Panc1 (cell line): ENCODE results near the gene CTXN1. TPM values are rescaled to one million over a fixed set of nuclear protein-coding genes. Genes with fewer than 3 reads are reported as not detected.
A peak's percentile ranks its signal among the peaks of the same experiment; 100 is the strongest.

Experiments used
- ATAC-seq: fragments of 200-7000 bp; cut with Tn5 transposase; 2 replicates; pipeline ENCODE4 v1.9.1; 2020; ENCODE audit warnings: mild to moderate bottlenecking, moderate library complexity
- BruUV-seq: library from RNA; stranded (reverse); fragments of 400-500 nt; replicated peaks from 2 replicates; lab custom pipeline; 2021; lab: Mats Ljungman, UMichigan
- CTCF ChIA-PET: fragments of 300-600 bp; sonication (Branson Sonifier 250); formaldehyde crosslinking; loops from one replicate; lab custom pipeline; 2022; ENCODE audit warnings: antibody characterized with exemption; lab: Charles Lee
- POLR2A ChIA-PET: fragments of 300-600 bp; sonication (Branson Sonifier 250); formaldehyde crosslinking; loops from one replicate; lab custom pipeline; 2022; ENCODE audit warnings: antibody characterized with exemption; lab: Charles Lee
- DNase-seq: peaks from one replicate; pipeline ENCODE4 v3.0.0-alpha.2; 2010; ENCODE audit warnings: low read depth, low spot score
- H3K27ac ChIP-seq: 2 replicates; pipeline ENCODE4 v1.5.1; 2011; ENCODE audit warnings: mild to moderate bottlenecking, low read length, inconsistent platforms
- H3K27me3 ChIP-seq: fragments of 200-500 bp; sonication (Bioruptor generic); 2 replicates; pipeline ENCODE4 v1.6.0; 2014; ENCODE audit warnings: low read length, inconsistent platforms; ENCODE audit not compliant: control insufficient read depth, insufficient read depth
- H3K36me3 ChIP-seq: fragments of 200-500 bp; sonication (Bioruptor generic); 2 replicates; pipeline ENCODE4 v1.5.1; 2014; ENCODE audit warnings: inconsistent platforms, mild to moderate bottlenecking, low read length, moderate library complexity; ENCODE audit not compliant: control insufficient read depth, insufficient read depth
- H3K4me1 ChIP-seq: 2 replicates; pipeline ENCODE4 v1.5.1; 2011; ENCODE audit warnings: inconsistent platforms, mild to moderate bottlenecking, low read length, moderate library complexity; ENCODE audit not compliant: control insufficient read depth, insufficient read depth
- H3K4me3 ChIP-seq, 2 experiments: 2 replicates each; pipeline ENCODE4 v1.5.1; 2011 to 2012; ENCODE audit warnings: low read depth in 2 of 2, low read length in 2 of 2, mild to moderate bottlenecking in 2 of 2, inconsistent platforms in 1 of 2, moderate library complexity in 1 of 2
- H3K9me3 ChIP-seq: fragments of 200-500 bp; sonication (Bioruptor generic); 2 replicates; pipeline ENCODE4 v1.5.1; 2014; ENCODE audit warnings: low read depth, mild to moderate bottlenecking, inconsistent platforms, low read length, moderate library complexity; ENCODE audit not compliant: control insufficient read depth, insufficient read depth
- POLR2AphosphoS5 ChIP-seq: IDR thresholded peaks from 2 replicates; pipeline ENCODE4 v1.6.1; 2012; ENCODE audit warnings: mild to moderate bottlenecking, low read depth, low read length, moderate library complexity
- SIN3A ChIP-seq: IDR thresholded peaks from 2 replicates; pipeline ENCODE4 v1.6.1; 2012; ENCODE audit warnings: low read depth, mild to moderate bottlenecking, low read length, moderate library complexity, borderline replicate concordance; ENCODE audit not compliant: insufficient read depth
- TCF7L2 ChIP-seq: IDR thresholded peaks from 2 replicates; pipeline ENCODE4 v1.6.1; 2011; ENCODE audit warnings: mild to moderate bottlenecking, low read depth, low read length, inconsistent platforms
- in situ Hi-C: cut with HindIII; loops from 2 replicates; pipeline ENCODE4 v1.10.0; 2016; ENCODE audit warnings: low sequenced_read_pairs, low pct_unique_long_range_greater_than_20kb
- intact Hi-C: fragments of 100-400 bp; cut with micrococcal nuclease; formaldehyde crosslinking; loops from one replicate; pipeline ENCODE4 v1.10.0; 2022; ENCODE audit not compliant: unreplicated experiment
- total RNA-seq: library from RNA; stranded (reverse); gene quantifications from one replicate; pipeline ENCODE4 v1.2.1, GENCODE V29; 2021; ENCODE audit not compliant: unreplicated experiment
- TF ChIP-seq, protein P1 (sequence below): fragments of 450-650 bp; IDR thresholded peaks from 2 replicates; pipeline ENCODE4 v1.5.1; 2017; ENCODE audit warnings: mild to moderate bottlenecking
- TF ChIP-seq, protein P2 (sequence below), 2 experiments: IDR thresholded peaks; 2 replicates each; pipeline ENCODE4 v1.6.1; 2011 to 2012; ENCODE audit warnings: low read depth in 2 of 2, control low read depth in 1 of 2, low read length in 1 of 2, mild to moderate bottlenecking in 1 of 2, moderate library complexity in 1 of 2; ENCODE audit not compliant: insufficient read depth in 1 of 2

CTXN1 gene
- total RNA-seq, 1 experiment from 2014 or later = 89.4 TPM

- intact Hi-C loops (no loop called here), in situ Hi-C loops (no loop called here)
- peak overlapping the region in 1 of 2 experiments; percentile 65; a peak in 2 of 4 replicates for H3K4me3 ChIP-seq
- ChIA-PET POLR2A (no interaction called here), CTCF (interaction anchor here (2.0 kb wide), 1 partner anchor 53 kb away, joined by 6 read pairs; no protein-coding TSS in a partner anchor)
- no peaks in the 10 kb centered on the region; the same call in 1 of the 2 replicates for H3K36me3 ChIP-seq
- BruUV-seq = no TSS peak
- H3K4me1 ChIP-seq = peaks cover 27% of the 10 kb centered on the region
- no peaks in the 10 kb centered on the region for H3K9me3 ChIP-seq
- TF ChIP-seq SIN3A (no peak), TCF7L2 (no peak)
- TF ChIP-seq, protein P1, sequence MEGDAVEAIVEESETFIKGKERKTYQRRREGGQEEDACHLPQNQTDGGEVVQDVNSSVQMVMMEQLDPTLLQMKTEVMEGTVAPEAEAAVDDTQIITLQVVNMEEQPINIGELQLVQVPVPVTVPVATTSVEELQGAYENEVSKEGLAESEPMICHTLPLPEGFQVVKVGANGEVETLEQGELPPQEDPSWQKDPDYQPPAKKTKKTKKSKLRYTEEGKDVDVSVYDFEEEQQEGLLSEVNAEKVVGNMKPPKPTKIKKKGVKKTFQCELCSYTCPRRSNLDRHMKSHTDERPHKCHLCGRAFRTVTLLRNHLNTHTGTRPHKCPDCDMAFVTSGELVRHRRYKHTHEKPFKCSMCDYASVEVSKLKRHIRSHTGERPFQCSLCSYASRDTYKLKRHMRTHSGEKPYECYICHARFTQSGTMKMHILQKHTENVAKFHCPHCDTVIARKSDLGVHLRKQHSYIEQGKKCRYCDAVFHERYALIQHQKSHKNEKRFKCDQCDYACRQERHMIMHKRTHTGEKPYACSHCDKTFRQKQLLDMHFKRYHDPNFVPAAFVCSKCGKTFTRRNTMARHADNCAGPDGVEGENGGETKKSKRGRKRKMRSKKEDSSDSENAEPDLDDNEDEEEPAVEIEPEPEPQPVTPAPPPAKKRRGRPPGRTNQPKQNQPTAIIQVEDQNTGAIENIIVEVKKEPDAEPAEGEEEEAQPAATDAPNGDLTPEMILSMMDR = peak; percentile 23; the same call in 1 of the 2 replicates
- ATAC-seq = no peak
- H3K27me3 ChIP-seq = no peaks in the 10 kb centered on the region
- H3K27ac ChIP-seq = peak overlapping the region; percentile 79
- DNase-seq = no peak
These were observed 3.7 kb downstream of the CTXN1 start for GRCh38 chr19:7921967-7922835.

- Histone ChIP-seq H3K4me3 (peak overlapping the region; percentile 54 to 65), H3K36me3 (no peaks in the 10 kb centered on the region; the same call in 1 of the 2 replicates), H3K27ac (peak overlapping the region; percentile 79), H3K9me3 (no peaks in the 10 kb centered on the region), H3K27me3 (no peaks in the 10 kb centered on the region), H3K4me1 (peaks cover 19% of the 10 kb centered on the region)
- no TSS peak for BruUV-seq
- ChIA-PET CTCF (interaction anchor here (0.7 to 2.0 kb wide), 2 partner anchors 52 to 135 kb away, joined by 3 to 6 read pairs; no protein-coding TSS in a partner anchor), POLR2A (no interaction called here)
- in situ Hi-C loops (no loop called here), intact Hi-C loops (no loop called here)
- TF ChIP-seq, protein P1 = no peak
- TF ChIP-seq, protein P2, sequence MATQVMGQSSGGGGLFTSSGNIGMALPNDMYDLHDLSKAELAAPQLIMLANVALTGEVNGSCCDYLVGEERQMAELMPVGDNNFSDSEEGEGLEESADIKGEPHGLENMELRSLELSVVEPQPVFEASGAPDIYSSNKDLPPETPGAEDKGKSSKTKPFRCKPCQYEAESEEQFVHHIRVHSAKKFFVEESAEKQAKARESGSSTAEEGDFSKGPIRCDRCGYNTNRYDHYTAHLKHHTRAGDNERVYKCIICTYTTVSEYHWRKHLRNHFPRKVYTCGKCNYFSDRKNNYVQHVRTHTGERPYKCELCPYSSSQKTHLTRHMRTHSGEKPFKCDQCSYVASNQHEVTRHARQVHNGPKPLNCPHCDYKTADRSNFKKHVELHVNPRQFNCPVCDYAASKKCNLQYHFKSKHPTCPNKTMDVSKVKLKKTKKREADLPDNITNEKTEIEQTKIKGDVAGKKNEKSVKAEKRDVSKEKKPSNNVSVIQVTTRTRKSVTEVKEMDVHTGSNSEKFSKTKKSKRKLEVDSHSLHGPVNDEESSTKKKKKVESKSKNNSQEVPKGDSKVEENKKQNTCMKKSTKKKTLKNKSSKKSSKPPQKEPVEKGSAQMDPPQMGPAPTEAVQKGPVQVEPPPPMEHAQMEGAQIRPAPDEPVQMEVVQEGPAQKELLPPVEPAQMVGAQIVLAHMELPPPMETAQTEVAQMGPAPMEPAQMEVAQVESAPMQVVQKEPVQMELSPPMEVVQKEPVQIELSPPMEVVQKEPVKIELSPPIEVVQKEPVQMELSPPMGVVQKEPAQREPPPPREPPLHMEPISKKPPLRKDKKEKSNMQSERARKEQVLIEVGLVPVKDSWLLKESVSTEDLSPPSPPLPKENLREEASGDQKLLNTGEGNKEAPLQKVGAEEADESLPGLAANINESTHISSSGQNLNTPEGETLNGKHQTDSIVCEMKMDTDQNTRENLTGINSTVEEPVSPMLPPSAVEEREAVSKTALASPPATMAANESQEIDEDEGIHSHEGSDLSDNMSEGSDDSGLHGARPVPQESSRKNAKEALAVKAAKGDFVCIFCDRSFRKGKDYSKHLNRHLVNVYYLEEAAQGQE (IDR thresholded peaks at IDR 0.05; ENCODE audit: insufficient read depth in 1 of 2, low read depth in 2 of 2, low read length in 1 of 2) = no peak
- TF ChIP-seq TCF7L2 (no peak), SIN3A (no peak), POLR2AphosphoS5 (no peak; the same call in 1 of the 2 replicates)
- ATAC-seq = no peak
- DNase-seq = no peak
These were observed 4.5 kb downstream of the CTXN1 start for GRCh38 chr19:7921302-7921966.
